GM23338 (cell line): ENCODE results near the gene SPINK13. TPM values are rescaled to one million over a fixed set of nuclear protein-coding genes. Genes with fewer than 3 reads are reported as not detected.
A peak's percentile ranks its signal among the peaks of the same experiment; 100 is the strongest.

Experiments
- ATAC-seq: fragments of 200-7000 bp; cut with Tn5 transposase; 3 replicates; pipeline ENCODE4 v1.9.1; 2020
- DNase-seq: peaks from one replicate; pipeline ENCODE4 v3.0.0-alpha.2; 2015; ENCODE audit warnings: low spot score
- H2AFZ ChIP-seq: fragments of 200-600 bp; sonication (generic); 2 replicates; pipeline ENCODE4 v1.8.0; 2016; ENCODE audit warnings: antibody characterized with exemption, mild to moderate bottlenecking, moderate library complexity
- H3F3A ChIP-seq: fragments of 200-600 bp; sonication (generic); replicated peaks from 2 replicates; pipeline ENCODE4 v1.8.0; 2017; ENCODE audit warnings: antibody characterized with exemption, mixed run types, low read depth
- H3K27ac ChIP-seq: fragments of 200-600 bp; sonication (generic); 2 replicates; pipeline ENCODE4 v1.6.1; 2016; ENCODE audit warnings: low read depth
- H3K27me3 ChIP-seq: fragments of 200-600 bp; sonication (generic); 2 replicates; pipeline ENCODE4 v1.8.0; 2016; ENCODE audit warnings: mild to moderate bottlenecking, mixed run types, moderate library complexity; ENCODE audit not compliant: insufficient read depth
- H3K36me3 ChIP-seq: fragments of 200-600 bp; sonication (generic); 2 replicates; pipeline ENCODE4 v1.8.0; 2016; ENCODE audit warnings: mild to moderate bottlenecking; ENCODE audit not compliant: insufficient read depth
- H3K4me1 ChIP-seq: fragments of 200-600 bp; sonication (generic); 2 replicates; pipeline ENCODE4 v1.8.0; 2016; ENCODE audit warnings: mild to moderate bottlenecking, moderate library complexity; ENCODE audit not compliant: insufficient read depth
- H3K4me2 ChIP-seq: fragments of 200-600 bp; sonication (generic); 2 replicates; pipeline ENCODE4 v1.7.1; 2017; ENCODE audit warnings: mixed run types
- H3K4me3 ChIP-seq: fragments of 200-600 bp; sonication (generic); 2 replicates; pipeline ENCODE4 v1.6.1; 2016; ENCODE audit warnings: mixed run types
- H3K79me2 ChIP-seq: fragments of 200-600 bp; sonication (generic); replicated peaks from 2 replicates; pipeline ENCODE4 v1.8.0; 2017; ENCODE audit warnings: mild to moderate bottlenecking; ENCODE audit not compliant: insufficient read depth
- H3K9me2 ChIP-seq: fragments of 200-600 bp; sonication (generic); 2 replicates; pipeline ENCODE4 v1.8.0; 2017; ENCODE audit not compliant: insufficient read depth
- H4K20me1 ChIP-seq: fragments of 200-600 bp; sonication (generic); replicated peaks from 2 replicates; pipeline ENCODE4 v1.8.0; 2017; ENCODE audit warnings: mild to moderate bottlenecking; ENCODE audit not compliant: insufficient read depth
- H3K27ac Mint-ChIP-seq: 2 replicates; pipeline ENCODE4 v1.8.0; 2020; ENCODE audit warnings: inconsistent platforms, mild to moderate bottlenecking, moderate library complexity, mixed read lengths
- H3K27me3 Mint-ChIP-seq: 3 replicates; pipeline ENCODE4 v1.8.0; 2022; ENCODE audit warnings: low read depth, mild to moderate bottlenecking, moderate library complexity, mixed read lengths, inconsistent platforms; ENCODE audit not compliant: insufficient read depth, poor library complexity
- H3K36me3 Mint-ChIP-seq: 3 replicates; pipeline ENCODE4 v1.8.0; 2021; ENCODE audit warnings: low read depth, mild to moderate bottlenecking, inconsistent platforms, moderate library complexity, mixed read lengths
- H3K4me1 Mint-ChIP-seq: 3 replicates; pipeline ENCODE4 v1.8.0; 2020; ENCODE audit warnings: mild to moderate bottlenecking, inconsistent platforms, mixed read lengths
- H3K4me3 Mint-ChIP-seq: 3 replicates; pipeline ENCODE4 v1.8.0; 2021; ENCODE audit warnings: moderate library complexity, mild to moderate bottlenecking, inconsistent platforms, mixed read lengths
- H3K9me3 Mint-ChIP-seq: 3 replicates; pipeline ENCODE4 v1.8.0; 2020; ENCODE audit warnings: moderate library complexity, mild to moderate bottlenecking, inconsistent platforms, mixed read lengths
- CREB1 ChIP-seq: fragments of 250-450 bp; sonication (Bioruptor Pico); IDR thresholded peaks from 2 replicates; pipeline ENCODE4 v1.5.0; 2020; ENCODE audit warnings: low read depth, mild to moderate bottlenecking, moderate library complexity
- CTCF ChIP-seq, 2 experiments: fragments of 200-600 bp in 1 of 2; sonication (generic) in 1 of 2; conservative IDR thresholded peaks; 2 replicates each; pipeline versions ENCODE4 v1.5.1 to v1.6.1; 2016 to 2017; ENCODE audit warnings: antibody characterized with exemption in 2 of 2, low read depth in 2 of 2, mild to moderate bottlenecking in 2 of 2, moderate library complexity in 1 of 2
- ETS1 ChIP-seq: IDR thresholded peaks from 2 replicates; pipeline ENCODE4 v1.6.1; 2016; ENCODE audit warnings: antibody characterized with exemption
- EZH2 ChIP-seq: fragments of 200-600 bp; sonication (generic); IDR thresholded peaks from one replicate; pipeline ENCODE4 v1.8.0; 2017; ENCODE audit warnings: antibody characterized with exemption, mild to moderate bottlenecking, low read depth; ENCODE audit not compliant: unreplicated experiment
- EZH2phosphoT487 ChIP-seq: fragments of 200-600 bp; sonication (generic); IDR thresholded peaks from one replicate; pipeline ENCODE4 v1.8.1; 2018; ENCODE audit warnings: antibody characterized with exemption; ENCODE audit not compliant: unreplicated experiment
- JUNB ChIP-seq: IDR thresholded peaks from one replicate; pipeline ENCODE4 v1.6.1; 2016; ENCODE audit warnings: antibody characterized with exemption; ENCODE audit not compliant: unreplicated experiment
- NANOG ChIP-seq: IDR thresholded peaks from 2 replicates; pipeline ENCODE4 v1.6.1; 2016; ENCODE audit warnings: antibody characterized with exemption, borderline replicate concordance
- POLR2AphosphoS5 ChIP-seq: IDR thresholded peaks from 2 replicates; pipeline ENCODE4 v1.6.1; 2016; ENCODE audit warnings: antibody characterized with exemption, low read depth
- STAT1 ChIP-seq: IDR thresholded peaks from one replicate; pipeline ENCODE4 v1.6.1; 2016; ENCODE audit warnings: antibody characterized with exemption; ENCODE audit not compliant: unreplicated experiment
- ZNF114 ChIP-seq: fragments of 250-450 bp; sonication (Bioruptor Pico); IDR thresholded peaks from 2 replicates; pipeline ENCODE4 v1.5.0; 2020; ENCODE audit warnings: mild to moderate bottlenecking, moderate library complexity
- ZNF331 ChIP-seq: fragments of 250-450 bp; sonication (Bioruptor Pico); IDR thresholded peaks from 2 replicates; pipeline ENCODE4 v1.5.0; 2020; ENCODE audit warnings: low read depth, mild to moderate bottlenecking, moderate library complexity
- long read RNA-seq: library from polyadenylated mRNA; unstranded; transcript quantifications from one replicate; pipeline ENCODE4 v2.0.0, GENCODE V29; 2020; ENCODE audit not compliant: unreplicated experiment
- polyA plus RNA-seq: library from polyadenylated mRNA; unstranded; fragments of >200 nt; fragmentation: Nextera tagmentation; extraction: Ambion mirVana; gene quantifications from 2 replicates; pipeline ENCODE4 v1.2.1, GENCODE V29; 2016
- total RNA-seq: library from RNA; depleted of rRNA; stranded (reverse); fragments of >200 nt; shearing (Covaris generic); gene quantifications from 2 replicates; pipeline ENCODE4 v1.2.3, GENCODE V29; 2014; rRNA removed
- TF ChIP-seq, protein P1 (sequence below): fragments of 250-450 bp; sonication (Bioruptor Pico); IDR thresholded peaks from 2 replicates; pipeline ENCODE4 v1.5.0; 2020; ENCODE audit warnings: mild to moderate bottlenecking, moderate library complexity

Gene SPINK13, protein sequence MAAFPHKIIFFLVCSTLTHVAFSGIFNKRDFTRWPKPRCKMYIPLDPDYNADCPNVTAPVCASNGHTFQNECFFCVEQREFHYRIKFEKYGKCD
- total RNA-seq (not detected in 2 replicates), polyA plus RNA-seq (0.49 TPM in 1 of 2 replicates, not detected in the other)
- long read RNA-seq = 0 reads

- H2AFZ ChIP-seq = no peak within 1 kb of the TSS
- H3K4me1 Mint-ChIP-seq = no peaks in the 10 kb centered on the region
- ATAC-seq (no peak), DNase-seq (no peak)
- H3K27me3 Mint-ChIP-seq = no peaks in the 10 kb centered on the region
- H3K4me2 ChIP-seq = no peak within 1 kb of the TSS
- H3K4me1 ChIP-seq = no peaks in the 10 kb centered on the region
- no peaks in the 10 kb centered on the region for H3K9me3 Mint-ChIP-seq
- H3K27ac ChIP-seq = no peak within 1 kb of the TSS
- no peak within 1 kb of the TSS for H3K4me3 ChIP-seq
- H3F3A ChIP-seq = no peaks in the 10 kb centered on the region
- H3K36me3 Mint-ChIP-seq = no peaks in the 10 kb centered on the region
- H3K27ac Mint-ChIP-seq = 0 out of 2 replicates have a peak within 1 kb of the TSS, but pooled peaks have one; percentile 6
- no peak for TF ChIP-seq ZNF114
- H3K4me3 Mint-ChIP-seq = no peak within 1 kb of the TSS
- H3K9me2 ChIP-seq = no peaks in the 10 kb centered on the region
- H3K36me3 ChIP-seq = no peaks in the 10 kb centered on the region
- no peaks in the 10 kb centered on the region for H3K27me3 ChIP-seq
- no peaks in the 10 kb centered on the region for H3K79me2 ChIP-seq
- H4K20me1 ChIP-seq = no peaks in the 10 kb centered on the region
These were observed at the start of gene SPINK13 for GRCh38 chr5:148268566-148268965. TSS of gene SPINK13 (plus strand) at chr5:148268794. CDS start at chr5:148270073, 1,279 bp downstream.

DNA sequence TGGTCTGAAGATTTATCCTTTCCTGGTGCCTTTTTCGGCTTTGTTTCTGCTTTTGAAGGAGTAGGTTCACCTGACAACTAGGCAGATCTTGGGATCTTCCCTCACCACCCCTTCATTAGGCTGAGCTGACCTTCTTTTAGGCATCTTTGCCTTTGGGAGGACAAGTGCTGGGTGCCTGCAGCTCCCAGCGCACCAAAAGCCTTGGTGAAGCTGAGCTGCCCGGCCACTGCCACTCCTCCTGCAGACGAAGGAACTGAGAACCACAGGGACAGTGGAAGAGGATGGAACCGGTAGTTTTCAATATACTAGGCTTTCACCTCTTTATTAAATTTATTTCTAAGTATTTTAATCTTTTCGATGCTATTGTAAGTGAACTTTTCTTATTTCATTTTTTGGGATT is 47.1 kb upstream of the SPINK13 start:
- Histone ChIP-seq H3K79me2 (no peaks in the 10 kb centered on the region), H3K27ac (no peak overlapping the region), H3K4me3 (no peak overlapping the region), H3K4me1 (no peaks in the 10 kb centered on the region), H2AFZ (no peak overlapping the region), H3K4me2 (no peak overlapping the region), H3F3A (no peaks in the 10 kb centered on the region), H3K9me2 (0 out of 2 replicates have a peak, but pooled peaks cover 6% of the 10 kb centered on the region), H3K27me3 (no peaks in the 10 kb centered on the region), H3K36me3 (no peaks in the 10 kb centered on the region), H4K20me1 (no peaks in the 10 kb centered on the region)
- Mint-ChIP-seq H3K9me3 (no peaks in the 10 kb centered on the region), H3K4me1 (no peaks in the 10 kb centered on the region), H3K36me3 (no peaks in the 10 kb centered on the region), H3K4me3 (no peak overlapping the region), H3K27ac (no peak overlapping the region; the same call in 1 of the 2 replicates), H3K27me3 (no peaks in the 10 kb centered on the region)
- DNase-seq = peak; percentile 7
- peak; percentile 62 for ATAC-seq
- no peak for TF ChIP-seq NANOG
- no peak for TF ChIP-seq JUNB
- TF ChIP-seq ZNF331 (CRISPR knock-in tag) = no peak
- no peak for TF ChIP-seq CTCF (conservative IDR thresholded peaks at IDR 0.05; ENCODE audit: low read depth in 2 of 2)
- no peak for TF ChIP-seq EZH2
- TF ChIP-seq, protein P1, sequence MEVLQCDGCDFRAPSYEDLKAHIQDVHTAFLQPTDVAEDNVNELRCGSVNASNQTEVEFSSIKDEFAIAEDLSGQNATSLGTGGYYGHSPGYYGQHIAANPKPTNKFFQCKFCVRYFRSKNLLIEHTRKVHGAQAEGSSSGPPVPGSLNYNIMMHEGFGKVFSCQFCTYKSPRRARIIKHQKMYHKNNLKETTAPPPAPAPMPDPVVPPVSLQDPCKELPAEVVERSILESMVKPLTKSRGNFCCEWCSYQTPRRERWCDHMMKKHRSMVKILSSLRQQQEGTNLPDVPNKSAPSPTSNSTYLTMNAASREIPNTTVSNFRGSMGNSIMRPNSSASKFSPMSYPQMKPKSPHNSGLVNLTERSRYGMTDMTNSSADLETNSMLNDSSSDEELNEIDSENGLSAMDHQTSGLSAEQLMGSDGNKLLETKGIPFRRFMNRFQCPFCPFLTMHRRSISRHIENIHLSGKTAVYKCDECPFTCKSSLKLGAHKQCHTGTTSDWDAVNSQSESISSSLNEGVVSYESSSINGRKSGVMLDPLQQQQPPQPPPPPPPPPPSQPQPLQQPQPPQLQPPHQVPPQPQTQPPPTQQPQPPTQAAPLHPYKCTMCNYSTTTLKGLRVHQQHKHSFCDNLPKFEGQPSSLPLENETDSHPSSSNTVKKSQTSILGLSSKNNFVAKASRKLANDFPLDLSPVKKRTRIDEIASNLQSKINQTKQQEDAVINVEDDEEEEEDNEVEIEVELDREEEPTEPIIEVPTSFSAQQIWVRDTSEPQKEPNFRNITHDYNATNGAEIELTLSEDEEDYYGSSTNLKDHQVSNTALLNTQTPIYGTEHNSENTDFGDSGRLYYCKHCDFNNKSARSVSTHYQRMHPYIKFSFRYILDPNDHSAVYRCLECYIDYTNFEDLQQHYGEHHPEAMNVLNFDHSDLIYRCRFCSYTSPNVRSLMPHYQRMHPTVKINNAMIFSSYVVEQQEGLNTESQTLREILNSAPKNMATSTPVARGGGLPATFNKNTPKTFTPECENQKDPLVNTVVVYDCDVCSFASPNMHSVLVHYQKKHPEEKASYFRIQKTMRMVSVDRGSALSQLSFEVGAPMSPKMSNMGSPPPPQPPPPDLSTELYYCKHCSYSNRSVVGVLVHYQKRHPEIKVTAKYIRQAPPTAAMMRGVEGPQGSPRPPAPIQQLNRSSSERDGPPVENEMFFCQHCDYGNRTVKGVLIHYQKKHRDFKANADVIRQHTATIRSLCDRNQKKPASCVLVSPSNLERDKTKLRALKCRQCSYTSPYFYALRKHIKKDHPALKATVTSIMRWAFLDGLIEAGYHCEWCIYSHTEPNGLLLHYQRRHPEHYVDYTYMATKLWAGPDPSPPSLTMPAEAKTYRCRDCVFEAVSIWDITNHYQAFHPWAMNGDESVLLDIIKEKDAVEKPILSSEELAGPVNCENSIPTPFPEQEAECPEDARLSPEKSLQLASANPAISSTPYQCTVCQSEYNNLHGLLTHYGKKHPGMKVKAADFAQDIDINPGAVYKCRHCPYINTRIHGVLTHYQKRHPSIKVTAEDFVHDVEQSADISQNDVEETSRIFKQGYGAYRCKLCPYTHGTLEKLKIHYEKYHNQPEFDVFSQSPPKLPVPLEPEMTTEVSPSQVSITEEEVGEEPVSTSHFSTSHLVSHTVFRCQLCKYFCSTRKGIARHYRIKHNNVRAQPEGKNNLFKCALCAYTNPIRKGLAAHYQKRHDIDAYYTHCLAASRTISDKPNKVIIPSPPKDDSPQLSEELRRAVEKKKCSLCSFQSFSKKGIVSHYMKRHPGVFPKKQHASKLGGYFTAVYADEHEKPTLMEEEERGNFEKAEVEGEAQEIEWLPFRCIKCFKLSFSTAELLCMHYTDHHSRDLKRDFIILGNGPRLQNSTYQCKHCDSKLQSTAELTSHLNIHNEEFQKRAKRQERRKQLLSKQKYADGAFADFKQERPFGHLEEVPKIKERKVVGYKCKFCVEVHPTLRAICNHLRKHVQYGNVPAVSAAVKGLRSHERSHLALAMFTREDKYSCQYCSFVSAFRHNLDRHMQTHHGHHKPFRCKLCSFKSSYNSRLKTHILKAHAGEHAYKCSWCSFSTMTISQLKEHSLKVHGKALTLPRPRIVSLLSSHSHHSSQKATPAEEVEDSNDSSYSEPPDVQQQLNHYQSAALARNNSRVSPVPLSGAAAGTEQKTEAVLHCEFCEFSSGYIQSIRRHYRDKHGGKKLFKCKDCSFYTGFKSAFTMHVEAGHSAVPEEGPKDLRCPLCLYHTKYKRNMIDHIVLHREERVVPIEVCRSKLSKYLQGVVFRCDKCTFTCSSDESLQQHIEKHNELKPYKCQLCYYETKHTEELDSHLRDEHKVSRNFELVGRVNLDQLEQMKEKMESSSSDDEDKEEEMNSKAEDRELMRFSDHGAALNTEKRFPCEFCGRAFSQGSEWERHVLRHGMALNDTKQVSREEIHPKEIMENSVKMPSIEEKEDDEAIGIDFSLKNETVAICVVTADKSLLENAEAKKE (CRISPR knock-in tag) = no peak
- no peak for TF ChIP-seq CREB1
- TF ChIP-seq STAT1 = no peak
- no peak for TF ChIP-seq ETS1
- TF ChIP-seq EZH2phosphoT487 = no peak
- no peak for TF ChIP-seq ZNF114
- no peak for TF ChIP-seq POLR2AphosphoS5
